OCI-LY3 (cell line): Measurements from ENCODE around the gene KLC1.
A peak's percentile ranks its signal among the peaks of the same experiment; 100 is the strongest.

Source experiments
- H2AFZ ChIP-seq: fragments of 200-600, 300-600 bp; shearing (Covaris generic); 2 replicates; pipeline ENCODE4 v1.6.0; 2014; ENCODE audit warnings: antibody characterized with exemption, low read depth, low read length
- H3K27ac ChIP-seq: fragments of 200-600, 300-600 bp; sonication (generic); 2 replicates; pipeline ENCODE4 v1.5.1; 2014; ENCODE audit warnings: mild to moderate bottlenecking, low read length, moderate library complexity, mixed read lengths
- H3K27me3 ChIP-seq: fragments of 200-600, 300-600 bp; sonication (generic); 2 replicates; pipeline ENCODE4 v1.6.1; 2014; ENCODE audit warnings: low read depth, low read length, mixed read lengths
- H3K36me3 ChIP-seq: fragments of 200-600, 300-600 bp; sonication (generic); replicated peaks from 2 replicates; pipeline ENCODE3; 2014; ENCODE audit warnings: low read depth, low read length, mixed read lengths
- H3K4me1 ChIP-seq: fragments of 300-600, 200-600 bp; sonication (generic); 2 replicates; pipeline ENCODE4 v1.6.1; 2014; ENCODE audit warnings: low read length, mixed read lengths
- H3K4me2 ChIP-seq: fragments of 200-600, 300-600 bp; sonication (generic); 2 replicates; pipeline ENCODE4 v1.6.1; 2014; ENCODE audit warnings: low read length, mixed read lengths
- H3K4me3 ChIP-seq: fragments of 300-600, 200-600 bp; sonication (generic); 2 replicates; pipeline ENCODE4 v1.5.1; 2014; ENCODE audit warnings: antibody characterized with exemption, mild to moderate bottlenecking, low read length, moderate library complexity
- H3K79me2 ChIP-seq: fragments of 300-600, 200-600 bp; shearing (Covaris generic); 2 replicates; pipeline ENCODE4 v1.6.1; 2014; ENCODE audit warnings: mild to moderate bottlenecking, low read length, mixed read lengths
- H3K9ac ChIP-seq: fragments of 300-600, 200-600 bp; shearing (Covaris generic); 2 replicates; pipeline ENCODE4 v1.6.0; 2014; ENCODE audit warnings: mild to moderate bottlenecking, low read length, moderate library complexity
- H3K9me3 ChIP-seq: fragments of 200-600, 300-600 bp; shearing (Covaris generic); 2 replicates; pipeline ENCODE4 v1.6.1; 2014; ENCODE audit warnings: low read length, mixed read lengths; ENCODE audit not compliant: insufficient read depth
- H4K20me1 ChIP-seq: fragments of 200-600, 300-600 bp; sonication (generic); 2 replicates; pipeline ENCODE4 v1.6.1; 2016; ENCODE audit warnings: low read length, mixed read lengths; ENCODE audit not compliant: insufficient read depth
- EZH2phosphoT487 ChIP-seq: fragments of 200-600 bp; shearing (Covaris generic); IDR thresholded peaks from 2 replicates; pipeline ENCODE4 v1.6.1; 2018; ENCODE audit warnings: antibody characterized with exemption, mixed run types, low read depth
- TF ChIP-seq, protein P1 (sequence below): fragments of 200-600, 300-600 bp; sonication (generic); IDR thresholded peaks from 2 replicates; pipeline ENCODE4 v1.5.1; 2014; ENCODE audit warnings: antibody characterized with exemption, low read length, low read depth

KLC1 gene

DNA sequence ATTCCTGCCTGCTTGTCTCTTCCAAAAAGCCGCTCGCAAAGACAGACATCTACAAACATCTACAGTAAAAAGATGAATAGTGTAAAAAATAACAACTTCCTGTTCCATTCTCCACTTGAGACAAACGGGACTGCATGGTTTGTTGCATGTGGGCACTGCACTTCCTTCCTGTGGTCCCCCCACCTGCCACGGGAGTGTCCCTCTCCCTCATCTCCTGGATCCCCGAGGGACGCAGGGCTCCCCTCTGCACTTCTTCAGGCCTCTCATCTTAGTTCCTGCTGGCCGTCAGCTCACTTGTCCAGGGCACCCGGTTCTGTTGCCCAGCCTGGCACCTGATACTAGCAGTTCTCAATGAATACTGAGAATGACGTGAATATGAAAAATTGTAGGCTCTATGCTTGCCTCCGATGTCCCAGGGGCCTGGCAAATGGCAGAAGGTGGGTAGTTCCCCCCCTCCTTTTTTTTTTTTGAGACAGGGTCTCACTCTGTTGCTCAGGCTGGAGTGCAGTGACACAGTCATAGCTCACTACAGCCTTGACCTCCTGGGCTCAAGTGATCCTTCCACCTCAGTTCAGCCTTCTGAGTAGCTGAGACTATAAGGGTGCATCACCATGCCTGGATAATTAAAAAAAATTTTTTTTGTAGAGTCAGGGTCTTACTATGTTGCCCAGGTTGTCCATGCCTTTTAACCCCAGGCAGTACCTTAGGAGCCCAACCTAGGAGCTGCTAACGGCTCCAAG, 3.5 kb upstream of the KLC1 start:
- TF ChIP-seq, protein P1, sequence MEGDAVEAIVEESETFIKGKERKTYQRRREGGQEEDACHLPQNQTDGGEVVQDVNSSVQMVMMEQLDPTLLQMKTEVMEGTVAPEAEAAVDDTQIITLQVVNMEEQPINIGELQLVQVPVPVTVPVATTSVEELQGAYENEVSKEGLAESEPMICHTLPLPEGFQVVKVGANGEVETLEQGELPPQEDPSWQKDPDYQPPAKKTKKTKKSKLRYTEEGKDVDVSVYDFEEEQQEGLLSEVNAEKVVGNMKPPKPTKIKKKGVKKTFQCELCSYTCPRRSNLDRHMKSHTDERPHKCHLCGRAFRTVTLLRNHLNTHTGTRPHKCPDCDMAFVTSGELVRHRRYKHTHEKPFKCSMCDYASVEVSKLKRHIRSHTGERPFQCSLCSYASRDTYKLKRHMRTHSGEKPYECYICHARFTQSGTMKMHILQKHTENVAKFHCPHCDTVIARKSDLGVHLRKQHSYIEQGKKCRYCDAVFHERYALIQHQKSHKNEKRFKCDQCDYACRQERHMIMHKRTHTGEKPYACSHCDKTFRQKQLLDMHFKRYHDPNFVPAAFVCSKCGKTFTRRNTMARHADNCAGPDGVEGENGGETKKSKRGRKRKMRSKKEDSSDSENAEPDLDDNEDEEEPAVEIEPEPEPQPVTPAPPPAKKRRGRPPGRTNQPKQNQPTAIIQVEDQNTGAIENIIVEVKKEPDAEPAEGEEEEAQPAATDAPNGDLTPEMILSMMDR, result no peak
- no peak for TF ChIP-seq EZH2phosphoT487
- Histone ChIP-seq H3K4me3 (peak overlapping the region; percentile 58), H3K36me3 (no peaks in the 10 kb centered on the region), H3K27me3 (no peaks in the 10 kb centered on the region), H3K9ac (peak overlapping the region; percentile 30; the same call in 1 of the 2 replicates), H3K9me3 (no peaks in the 10 kb centered on the region), H3K79me2 (peaks cover 15% of the 10 kb centered on the region), H3K4me2 (peak overlapping the region; percentile 85), H4K20me1 (peaks cover 7% of the 10 kb centered on the region), H3K27ac (peak overlapping the region; percentile 28; the same call in 1 of the 2 replicates), H3K4me1 (peaks cover 41% of the 10 kb centered on the region), H2AFZ (peak overlapping the region; percentile 86)

DNA sequence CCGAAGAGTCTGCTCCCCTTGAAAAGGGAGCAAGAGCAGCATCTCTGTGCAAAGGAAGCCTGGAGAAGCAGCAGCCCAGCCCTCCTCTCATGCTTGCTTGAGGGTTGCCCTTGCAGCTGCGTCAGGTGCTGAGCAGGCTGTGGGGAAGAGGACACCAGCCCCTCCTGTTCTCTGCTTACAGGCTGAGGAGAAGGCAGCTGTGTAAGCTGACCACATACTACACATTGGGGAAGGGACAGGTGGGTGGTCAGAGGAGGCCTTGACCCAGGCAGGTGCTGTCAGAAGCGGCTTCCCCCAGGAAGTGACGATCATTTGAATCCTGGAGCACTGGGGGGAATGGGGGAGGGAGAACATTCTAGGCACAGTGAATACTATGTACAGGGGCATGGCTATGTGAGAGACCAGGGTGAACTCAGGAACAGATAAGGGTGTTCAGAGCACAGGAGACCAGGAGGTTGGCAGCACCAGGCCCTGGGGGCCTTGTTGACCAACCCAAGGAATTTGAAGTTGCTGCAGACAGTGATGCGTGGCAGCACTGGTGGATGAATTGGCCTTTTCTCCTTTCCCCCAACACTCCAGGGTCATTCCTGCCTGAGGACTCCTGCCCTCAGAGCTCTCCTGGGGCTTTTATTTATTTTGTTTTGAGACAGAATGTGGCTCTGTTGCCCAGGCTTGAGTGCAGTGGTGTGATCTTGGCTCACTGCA, 2.7 kb upstream of the KLC1 start:
- H3K9me3 ChIP-seq, result no peaks in the 10 kb centered on the region
- H4K20me1 ChIP-seq, result peaks cover 11% of the 10 kb centered on the region
- no peaks in the 10 kb centered on the region for H3K27me3 ChIP-seq
- H3K79me2 ChIP-seq, result peaks cover 22% of the 10 kb centered on the region
- no peaks in the 10 kb centered on the region for H3K36me3 ChIP-seq
- 0 out of 2 replicates have a peak overlapping the region, but pooled peaks have one; percentile 28 for H3K27ac ChIP-seq
- H3K4me1 ChIP-seq, result peaks cover 43% of the 10 kb centered on the region
- peak overlapping the region; percentile 85; the same call in 1 of the 2 replicates for H3K4me2 ChIP-seq
- TF ChIP-seq EZH2phosphoT487, result no peak
- TF ChIP-seq, protein P1, result no peak
- no peak overlapping the region for H3K9ac ChIP-seq
- H2AFZ ChIP-seq, result no peak overlapping the region
- no peak overlapping the region for H3K4me3 ChIP-seq

DNA sequence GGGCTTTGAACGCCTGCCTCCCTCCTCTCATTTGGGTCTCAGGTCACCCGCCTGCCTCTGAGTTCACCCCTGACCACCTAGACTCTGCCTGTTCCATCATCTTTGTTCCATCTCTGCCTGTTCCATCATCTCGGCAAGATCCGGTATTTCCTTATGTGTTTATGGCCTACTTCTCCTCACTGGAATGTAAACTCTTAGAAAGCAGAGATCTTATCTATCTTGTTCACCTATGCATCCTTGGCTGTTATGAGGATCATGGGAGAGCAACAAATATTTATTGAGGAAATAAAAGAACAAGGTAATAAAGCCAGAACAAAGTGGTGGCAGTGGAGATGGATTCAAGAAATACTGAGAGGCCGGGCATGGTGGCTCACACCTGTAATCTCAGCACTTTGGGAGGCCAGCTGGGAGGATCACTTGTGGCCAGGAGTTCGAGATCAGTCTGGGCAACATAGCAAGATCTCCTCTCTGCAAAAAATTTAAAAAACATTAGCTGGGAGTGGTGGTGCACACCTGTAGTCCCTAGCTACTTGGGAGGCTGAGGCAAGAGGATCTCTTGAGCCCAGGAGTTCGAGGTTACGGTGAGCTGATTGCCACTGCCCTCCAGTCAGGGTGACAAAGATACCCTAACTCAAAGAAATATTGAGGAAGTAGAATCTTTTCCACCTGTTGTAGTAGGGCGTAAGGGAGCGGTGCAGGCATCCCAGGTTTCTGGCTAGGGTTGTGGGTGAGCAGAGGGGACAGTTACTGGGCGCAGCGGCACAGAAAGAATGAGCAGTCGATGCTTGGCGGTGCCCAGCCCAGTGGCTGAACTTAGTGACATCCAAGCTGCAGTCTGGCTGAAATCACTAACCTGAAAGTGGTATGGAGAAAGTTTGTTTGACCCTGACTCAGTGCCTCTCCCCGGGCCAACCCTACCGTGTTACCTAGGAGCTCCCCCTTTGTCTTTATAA, 1.7 kb upstream of the KLC1 start:
- Histone ChIP-seq H4K20me1 (peaks cover 16% of the 10 kb centered on the region), H3K79me2 (peaks cover 31% of the 10 kb centered on the region), H3K27ac (0 out of 2 replicates have a peak overlapping the region, but pooled peaks have one; percentile 46), H3K4me3 (peak overlapping the region; percentile 79), H3K9ac (0 out of 2 replicates have a peak overlapping the region, but pooled peaks have one; percentile 88), H3K9me3 (no peaks in the 10 kb centered on the region), H3K4me1 (peaks cover 39% of the 10 kb centered on the region), H3K27me3 (no peaks in the 10 kb centered on the region), H3K36me3 (no peaks in the 10 kb centered on the region), H3K4me2 (peak overlapping the region; percentile 93), H2AFZ (no peak overlapping the region)
- no peak for TF ChIP-seq EZH2phosphoT487
- TF ChIP-seq, protein P1, result no peak
